GM23338 (cell line): Measurements from ENCODE around the gene MTFR1L. TPM values are rescaled to one million over a fixed set of nuclear protein-coding genes. Genes with fewer than 3 reads are reported as not detected.

Experiments used
- ATAC-seq: fragments of 200-7000 bp; cut with Tn5 transposase; 3 replicates; pipeline ENCODE4 v1.9.1; 2020
- DNase-seq: peaks from one replicate; pipeline ENCODE4 v3.0.0-alpha.2; 2015; ENCODE audit warnings: low spot score
- H2AFZ ChIP-seq: fragments of 200-600 bp; sonication (generic); 2 replicates; pipeline ENCODE4 v1.8.0; 2016; ENCODE audit warnings: antibody characterized with exemption, mild to moderate bottlenecking, moderate library complexity
- H3F3A ChIP-seq: fragments of 200-600 bp; sonication (generic); replicated peaks from 2 replicates; pipeline ENCODE4 v1.8.0; 2017; ENCODE audit warnings: antibody characterized with exemption, mixed run types, low read depth
- H3K27ac ChIP-seq: fragments of 200-600 bp; sonication (generic); 2 replicates; pipeline ENCODE4 v1.6.1; 2016; ENCODE audit warnings: low read depth
- H3K27me3 ChIP-seq: fragments of 200-600 bp; sonication (generic); 2 replicates; pipeline ENCODE4 v1.8.0; 2016; ENCODE audit warnings: mild to moderate bottlenecking, mixed run types, moderate library complexity; ENCODE audit not compliant: insufficient read depth
- H3K36me3 ChIP-seq: fragments of 200-600 bp; sonication (generic); 2 replicates; pipeline ENCODE4 v1.8.0; 2016; ENCODE audit warnings: mild to moderate bottlenecking; ENCODE audit not compliant: insufficient read depth
- H3K4me1 ChIP-seq: fragments of 200-600 bp; sonication (generic); 2 replicates; pipeline ENCODE4 v1.8.0; 2016; ENCODE audit warnings: mild to moderate bottlenecking, moderate library complexity; ENCODE audit not compliant: insufficient read depth
- H3K4me2 ChIP-seq: fragments of 200-600 bp; sonication (generic); 2 replicates; pipeline ENCODE4 v1.7.1; 2017; ENCODE audit warnings: mixed run types
- H3K4me3 ChIP-seq: fragments of 200-600 bp; sonication (generic); 2 replicates; pipeline ENCODE4 v1.6.1; 2016; ENCODE audit warnings: mixed run types
- H3K79me2 ChIP-seq: fragments of 200-600 bp; sonication (generic); replicated peaks from 2 replicates; pipeline ENCODE4 v1.8.0; 2017; ENCODE audit warnings: mild to moderate bottlenecking; ENCODE audit not compliant: insufficient read depth
- H3K9me2 ChIP-seq: fragments of 200-600 bp; sonication (generic); 2 replicates; pipeline ENCODE4 v1.8.0; 2017; ENCODE audit not compliant: insufficient read depth
- H4K20me1 ChIP-seq: fragments of 200-600 bp; sonication (generic); replicated peaks from 2 replicates; pipeline ENCODE4 v1.8.0; 2017; ENCODE audit warnings: mild to moderate bottlenecking; ENCODE audit not compliant: insufficient read depth
- H3K27ac Mint-ChIP-seq: 2 replicates; pipeline ENCODE4 v1.8.0; 2020; ENCODE audit warnings: inconsistent platforms, mild to moderate bottlenecking, moderate library complexity, mixed read lengths
- H3K27me3 Mint-ChIP-seq: 3 replicates; pipeline ENCODE4 v1.8.0; 2022; ENCODE audit warnings: low read depth, mild to moderate bottlenecking, moderate library complexity, mixed read lengths, inconsistent platforms; ENCODE audit not compliant: insufficient read depth, poor library complexity
- H3K36me3 Mint-ChIP-seq: 3 replicates; pipeline ENCODE4 v1.8.0; 2021; ENCODE audit warnings: low read depth, mild to moderate bottlenecking, inconsistent platforms, moderate library complexity, mixed read lengths
- H3K4me1 Mint-ChIP-seq: 3 replicates; pipeline ENCODE4 v1.8.0; 2020; ENCODE audit warnings: mild to moderate bottlenecking, inconsistent platforms, mixed read lengths
- H3K4me3 Mint-ChIP-seq: 3 replicates; pipeline ENCODE4 v1.8.0; 2021; ENCODE audit warnings: moderate library complexity, mild to moderate bottlenecking, inconsistent platforms, mixed read lengths
- H3K9me3 Mint-ChIP-seq: 3 replicates; pipeline ENCODE4 v1.8.0; 2020; ENCODE audit warnings: moderate library complexity, mild to moderate bottlenecking, inconsistent platforms, mixed read lengths
- EZH2 ChIP-seq: fragments of 200-600 bp; sonication (generic); IDR thresholded peaks from one replicate; pipeline ENCODE4 v1.8.0; 2017; ENCODE audit warnings: antibody characterized with exemption, mild to moderate bottlenecking, low read depth; ENCODE audit not compliant: unreplicated experiment
- STAT1 ChIP-seq: IDR thresholded peaks from one replicate; pipeline ENCODE4 v1.6.1; 2016; ENCODE audit warnings: antibody characterized with exemption; ENCODE audit not compliant: unreplicated experiment
- ZNF114 ChIP-seq: fragments of 250-450 bp; sonication (Bioruptor Pico); IDR thresholded peaks from 2 replicates; pipeline ENCODE4 v1.5.0; 2020; ENCODE audit warnings: mild to moderate bottlenecking, moderate library complexity
- ZNF331 ChIP-seq: fragments of 250-450 bp; sonication (Bioruptor Pico); IDR thresholded peaks from 2 replicates; pipeline ENCODE4 v1.5.0; 2020; ENCODE audit warnings: low read depth, mild to moderate bottlenecking, moderate library complexity
- polyA plus RNA-seq: library from polyadenylated mRNA; unstranded; fragments of >200 nt; fragmentation: Nextera tagmentation; extraction: Ambion mirVana; gene quantifications from 2 replicates; pipeline ENCODE4 v1.2.1, GENCODE V29; 2016
- total RNA-seq: library from RNA; depleted of rRNA; stranded (reverse); fragments of >200 nt; shearing (Covaris generic); gene quantifications from 2 replicates; pipeline ENCODE4 v1.2.3, GENCODE V29; 2014
- TF ChIP-seq, protein P1 (sequence below), 2 experiments: fragments of 200-600 bp in 1 of 2; sonication (generic) in 1 of 2; conservative IDR thresholded peaks; 2 replicates each; pipeline versions ENCODE4 v1.5.1 to v1.6.1; 2016 to 2017; ENCODE audit warnings: antibody characterized with exemption in 2 of 2, low read depth in 2 of 2, mild to moderate bottlenecking in 2 of 2, moderate library complexity in 1 of 2
- TF ChIP-seq, protein P2 (sequence below): fragments of 250-450 bp; sonication (Bioruptor Pico); IDR thresholded peaks from 2 replicates; pipeline ENCODE4 v1.5.0; 2020; ENCODE audit warnings: mild to moderate bottlenecking, moderate library complexity

The MTFR1L gene
- total and polyA plus RNA-seq, 2 experiments from 2014 or later = 14.8 to 22.7 TPM

DNA sequence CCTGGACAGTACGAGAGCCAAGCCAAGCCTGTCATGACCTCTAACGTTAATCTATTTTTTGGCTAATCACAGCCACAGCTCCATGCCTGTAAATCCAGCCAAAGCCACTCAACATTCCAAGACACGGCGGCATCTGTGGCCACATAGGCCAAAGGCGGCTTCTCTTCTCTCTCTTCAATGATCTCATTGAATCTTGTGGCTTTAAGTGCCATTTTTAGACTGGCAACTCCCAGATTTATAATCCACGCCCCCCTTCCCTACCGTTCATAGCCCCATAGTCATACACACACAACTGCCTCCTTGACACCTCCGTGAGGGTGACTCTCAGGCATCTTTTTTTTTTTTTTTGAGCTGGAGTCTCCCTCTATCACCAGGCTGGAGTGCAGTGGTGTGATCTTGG, 25.4 kb upstream of the MTFR1L start:
- H4K20me1 ChIP-seq = no peaks in the 10 kb centered on the region; the same call in 1 of the 2 replicates
- Mint-ChIP-seq H3K27ac (no peak overlapping the region), H3K27me3 (peaks cover 17% of the 10 kb centered on the region), H3K9me3 (no peaks in the 10 kb centered on the region), H3K4me3 (no peak overlapping the region), H3K36me3 (no peaks in the 10 kb centered on the region), H3K4me1 (peaks cover 18% of the 10 kb centered on the region)
- no peak overlapping the region for H3K4me2 ChIP-seq
- H3K27ac ChIP-seq = no peak overlapping the region
- peaks cover 4% of the 10 kb centered on the region; the same call in 1 of the 2 replicates for H3F3A ChIP-seq
- no peaks in the 10 kb centered on the region for H3K79me2 ChIP-seq
- no peak overlapping the region for H2AFZ ChIP-seq
- TF ChIP-seq, protein P1, sequence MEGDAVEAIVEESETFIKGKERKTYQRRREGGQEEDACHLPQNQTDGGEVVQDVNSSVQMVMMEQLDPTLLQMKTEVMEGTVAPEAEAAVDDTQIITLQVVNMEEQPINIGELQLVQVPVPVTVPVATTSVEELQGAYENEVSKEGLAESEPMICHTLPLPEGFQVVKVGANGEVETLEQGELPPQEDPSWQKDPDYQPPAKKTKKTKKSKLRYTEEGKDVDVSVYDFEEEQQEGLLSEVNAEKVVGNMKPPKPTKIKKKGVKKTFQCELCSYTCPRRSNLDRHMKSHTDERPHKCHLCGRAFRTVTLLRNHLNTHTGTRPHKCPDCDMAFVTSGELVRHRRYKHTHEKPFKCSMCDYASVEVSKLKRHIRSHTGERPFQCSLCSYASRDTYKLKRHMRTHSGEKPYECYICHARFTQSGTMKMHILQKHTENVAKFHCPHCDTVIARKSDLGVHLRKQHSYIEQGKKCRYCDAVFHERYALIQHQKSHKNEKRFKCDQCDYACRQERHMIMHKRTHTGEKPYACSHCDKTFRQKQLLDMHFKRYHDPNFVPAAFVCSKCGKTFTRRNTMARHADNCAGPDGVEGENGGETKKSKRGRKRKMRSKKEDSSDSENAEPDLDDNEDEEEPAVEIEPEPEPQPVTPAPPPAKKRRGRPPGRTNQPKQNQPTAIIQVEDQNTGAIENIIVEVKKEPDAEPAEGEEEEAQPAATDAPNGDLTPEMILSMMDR (conservative IDR thresholded peaks at IDR 0.05; ENCODE audit: low read depth in 2 of 2) = no peak
- TF ChIP-seq STAT1 (no peak), ZNF114 (CRISPR knock-in tag) (no peak), ZNF331 (CRISPR knock-in tag) (no peak), EZH2 (no peak)
- TF ChIP-seq, protein P2, sequence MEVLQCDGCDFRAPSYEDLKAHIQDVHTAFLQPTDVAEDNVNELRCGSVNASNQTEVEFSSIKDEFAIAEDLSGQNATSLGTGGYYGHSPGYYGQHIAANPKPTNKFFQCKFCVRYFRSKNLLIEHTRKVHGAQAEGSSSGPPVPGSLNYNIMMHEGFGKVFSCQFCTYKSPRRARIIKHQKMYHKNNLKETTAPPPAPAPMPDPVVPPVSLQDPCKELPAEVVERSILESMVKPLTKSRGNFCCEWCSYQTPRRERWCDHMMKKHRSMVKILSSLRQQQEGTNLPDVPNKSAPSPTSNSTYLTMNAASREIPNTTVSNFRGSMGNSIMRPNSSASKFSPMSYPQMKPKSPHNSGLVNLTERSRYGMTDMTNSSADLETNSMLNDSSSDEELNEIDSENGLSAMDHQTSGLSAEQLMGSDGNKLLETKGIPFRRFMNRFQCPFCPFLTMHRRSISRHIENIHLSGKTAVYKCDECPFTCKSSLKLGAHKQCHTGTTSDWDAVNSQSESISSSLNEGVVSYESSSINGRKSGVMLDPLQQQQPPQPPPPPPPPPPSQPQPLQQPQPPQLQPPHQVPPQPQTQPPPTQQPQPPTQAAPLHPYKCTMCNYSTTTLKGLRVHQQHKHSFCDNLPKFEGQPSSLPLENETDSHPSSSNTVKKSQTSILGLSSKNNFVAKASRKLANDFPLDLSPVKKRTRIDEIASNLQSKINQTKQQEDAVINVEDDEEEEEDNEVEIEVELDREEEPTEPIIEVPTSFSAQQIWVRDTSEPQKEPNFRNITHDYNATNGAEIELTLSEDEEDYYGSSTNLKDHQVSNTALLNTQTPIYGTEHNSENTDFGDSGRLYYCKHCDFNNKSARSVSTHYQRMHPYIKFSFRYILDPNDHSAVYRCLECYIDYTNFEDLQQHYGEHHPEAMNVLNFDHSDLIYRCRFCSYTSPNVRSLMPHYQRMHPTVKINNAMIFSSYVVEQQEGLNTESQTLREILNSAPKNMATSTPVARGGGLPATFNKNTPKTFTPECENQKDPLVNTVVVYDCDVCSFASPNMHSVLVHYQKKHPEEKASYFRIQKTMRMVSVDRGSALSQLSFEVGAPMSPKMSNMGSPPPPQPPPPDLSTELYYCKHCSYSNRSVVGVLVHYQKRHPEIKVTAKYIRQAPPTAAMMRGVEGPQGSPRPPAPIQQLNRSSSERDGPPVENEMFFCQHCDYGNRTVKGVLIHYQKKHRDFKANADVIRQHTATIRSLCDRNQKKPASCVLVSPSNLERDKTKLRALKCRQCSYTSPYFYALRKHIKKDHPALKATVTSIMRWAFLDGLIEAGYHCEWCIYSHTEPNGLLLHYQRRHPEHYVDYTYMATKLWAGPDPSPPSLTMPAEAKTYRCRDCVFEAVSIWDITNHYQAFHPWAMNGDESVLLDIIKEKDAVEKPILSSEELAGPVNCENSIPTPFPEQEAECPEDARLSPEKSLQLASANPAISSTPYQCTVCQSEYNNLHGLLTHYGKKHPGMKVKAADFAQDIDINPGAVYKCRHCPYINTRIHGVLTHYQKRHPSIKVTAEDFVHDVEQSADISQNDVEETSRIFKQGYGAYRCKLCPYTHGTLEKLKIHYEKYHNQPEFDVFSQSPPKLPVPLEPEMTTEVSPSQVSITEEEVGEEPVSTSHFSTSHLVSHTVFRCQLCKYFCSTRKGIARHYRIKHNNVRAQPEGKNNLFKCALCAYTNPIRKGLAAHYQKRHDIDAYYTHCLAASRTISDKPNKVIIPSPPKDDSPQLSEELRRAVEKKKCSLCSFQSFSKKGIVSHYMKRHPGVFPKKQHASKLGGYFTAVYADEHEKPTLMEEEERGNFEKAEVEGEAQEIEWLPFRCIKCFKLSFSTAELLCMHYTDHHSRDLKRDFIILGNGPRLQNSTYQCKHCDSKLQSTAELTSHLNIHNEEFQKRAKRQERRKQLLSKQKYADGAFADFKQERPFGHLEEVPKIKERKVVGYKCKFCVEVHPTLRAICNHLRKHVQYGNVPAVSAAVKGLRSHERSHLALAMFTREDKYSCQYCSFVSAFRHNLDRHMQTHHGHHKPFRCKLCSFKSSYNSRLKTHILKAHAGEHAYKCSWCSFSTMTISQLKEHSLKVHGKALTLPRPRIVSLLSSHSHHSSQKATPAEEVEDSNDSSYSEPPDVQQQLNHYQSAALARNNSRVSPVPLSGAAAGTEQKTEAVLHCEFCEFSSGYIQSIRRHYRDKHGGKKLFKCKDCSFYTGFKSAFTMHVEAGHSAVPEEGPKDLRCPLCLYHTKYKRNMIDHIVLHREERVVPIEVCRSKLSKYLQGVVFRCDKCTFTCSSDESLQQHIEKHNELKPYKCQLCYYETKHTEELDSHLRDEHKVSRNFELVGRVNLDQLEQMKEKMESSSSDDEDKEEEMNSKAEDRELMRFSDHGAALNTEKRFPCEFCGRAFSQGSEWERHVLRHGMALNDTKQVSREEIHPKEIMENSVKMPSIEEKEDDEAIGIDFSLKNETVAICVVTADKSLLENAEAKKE (CRISPR knock-in tag) = no peak
- peaks cover 3% of the 10 kb centered on the region for H3K4me1 ChIP-seq
- no peak for ATAC-seq
- no peaks in the 10 kb centered on the region for H3K27me3 ChIP-seq
- no peak for DNase-seq
- no peaks in the 10 kb centered on the region for H3K36me3 ChIP-seq
- no peak overlapping the region for H3K4me3 ChIP-seq
- H3K9me2 ChIP-seq = no peaks in the 10 kb centered on the region
